Right cardiac atrium (tissue), 5 donors: ENCODE measurements around the gene GPC5. TPM values are rescaled to one million over a fixed set of nuclear protein-coding genes. Genes with fewer than 3 reads are reported as not detected.

Source experiments
- ATAC-seq, 2 donors: fragments of 200-7000 bp; cut with Tn5 transposase; one replicate each; pipeline versions ENCODE4 v1.8.0 to v1.9.1; 2020; ENCODE audit warnings: moderate library complexity in 2 of 2, mild to moderate bottlenecking in 1 of 2
- DNase-seq, 3 donors: peaks; one replicate each; pipeline ENCODE4 v3.0.0-alpha.2; 2020
- H3K27ac ChIP-seq: one replicate; pipeline ENCODE4 v1.5.1; 2013; ENCODE audit warnings: mild to moderate bottlenecking, low read length, control low read depth, moderate library complexity
- H3K27me3 ChIP-seq: one replicate; pipeline ENCODE4 v1.6.1; 2013; ENCODE audit not compliant: control insufficient read depth, insufficient read depth
- H3K4me1 ChIP-seq: one replicate; pipeline ENCODE4 v1.6.1; 2013; ENCODE audit warnings: low read length; ENCODE audit not compliant: control insufficient read depth, insufficient read depth
- H3K4me3 ChIP-seq: one replicate; pipeline ENCODE4 v1.5.1; 2013; ENCODE audit warnings: low read length, control low read depth
- H3K9me3 ChIP-seq: one replicate; pipeline ENCODE4 v1.6.1; 2013; ENCODE audit warnings: low read length; ENCODE audit not compliant: control insufficient read depth
- WGBS: extraction: QIAGEN DNeasy Blood & Tissue Kit; methylation state at CpG from one replicate; pipeline ENCODE4 v1.1.7; 2013; 5-methylcytosine and 5-hydroxymethylcytosine counted together
- intact Hi-C, 4 donors: fragments of 100-400 bp; cut with DNase I; formaldehyde crosslinking; loops; one replicate each; pipeline versions ENCODE4 v1.11.0 to v1.14.0; 2022 to 2023
- polyA plus RNA-seq: library from polyadenylated mRNA; stranded (reverse); fragments of 200-250 nt; gene quantifications from one replicate; pipeline ENCODE4 v1.2.3, GENCODE V29; 2013
- total RNA-seq, 4 donors: library from RNA; stranded (reverse); fragmentation: NEBNext Ultra II Directional; extraction: Animal tissue kit (Norgen Biotek cat#: 25700); gene quantifications; one replicate each; pipeline ENCODE4 v1.2.1, GENCODE V29; 2021
- donor health status: healthy with polysubstance abuse.
- donor health status: DM: no; HTN: yes; CAD: no.
- donor health status: DM: no; HTN: no; CAD: no.
- donor health status: DM: no; HTN: yes; CAD: no; lungs with severe emphysema.
- donor health status: DM: yes; HTN: yes; CAD: no.

Gene GPC5
- total and polyA plus RNA-seq, 5 donors: 0.99 to 4.3 (median 2.6) TPM

- no peaks in the 10 kb centered on the region for H3K9me3 ChIP-seq
- H3K27ac ChIP-seq: no peak overlapping the region
- H3K27me3 ChIP-seq: no peaks in the 10 kb centered on the region
- intact Hi-C loops: no loop called here
- WGBS: 62% methylated on average over 1 of the region's 1 CpG
- H3K4me3 ChIP-seq: no peak overlapping the region
- no peaks in the 10 kb centered on the region for H3K4me1 ChIP-seq
- ATAC-seq (no peak), DNase-seq (no peak)
These were observed 174.0 kb downstream of the GPC5 start for GRCh38 chr13:91572439-91572838.

DNA sequence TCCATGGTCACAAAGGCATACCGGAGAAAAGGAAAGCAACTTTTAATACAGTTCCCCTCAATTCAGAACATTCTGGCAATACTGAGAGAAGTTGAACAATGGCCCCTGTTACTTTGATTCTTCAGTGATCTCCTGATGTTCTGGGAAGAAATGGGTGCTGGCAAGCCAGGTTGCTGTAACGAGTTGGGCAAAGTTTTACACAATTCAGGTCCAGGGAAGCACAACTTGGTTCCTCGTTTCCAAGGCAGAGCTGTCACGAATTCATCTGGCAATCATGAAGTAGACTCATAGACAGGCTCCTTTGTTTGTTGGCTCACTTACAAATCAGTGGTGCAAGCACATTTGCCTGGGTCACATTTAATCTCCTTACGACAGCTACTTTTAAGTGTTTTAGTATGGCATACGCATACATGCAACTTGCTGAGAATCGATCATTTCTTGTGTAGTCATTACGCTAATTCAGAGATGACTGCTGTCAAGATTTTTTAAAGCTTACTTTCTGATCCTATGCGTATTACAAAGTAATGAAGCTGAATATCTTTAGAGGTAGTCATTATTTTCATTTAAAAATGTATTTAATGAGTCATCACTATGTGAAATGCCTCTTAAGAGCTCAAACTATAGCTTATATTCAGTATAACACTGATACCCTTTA, 174.7 kb downstream of the GPC5 start:
- WGBS: 69% methylated on average over 9 of the region's 9 CpGs
- Histone ChIP-seq H3K4me1 (no peaks in the 10 kb centered on the region), H3K27ac (no peak overlapping the region), H3K9me3 (no peaks in the 10 kb centered on the region), H3K4me3 (no peak overlapping the region), H3K27me3 (no peaks in the 10 kb centered on the region)
- ATAC-seq (no peak), DNase-seq (no peak)
- intact Hi-C loops: no loop called here

DNA sequence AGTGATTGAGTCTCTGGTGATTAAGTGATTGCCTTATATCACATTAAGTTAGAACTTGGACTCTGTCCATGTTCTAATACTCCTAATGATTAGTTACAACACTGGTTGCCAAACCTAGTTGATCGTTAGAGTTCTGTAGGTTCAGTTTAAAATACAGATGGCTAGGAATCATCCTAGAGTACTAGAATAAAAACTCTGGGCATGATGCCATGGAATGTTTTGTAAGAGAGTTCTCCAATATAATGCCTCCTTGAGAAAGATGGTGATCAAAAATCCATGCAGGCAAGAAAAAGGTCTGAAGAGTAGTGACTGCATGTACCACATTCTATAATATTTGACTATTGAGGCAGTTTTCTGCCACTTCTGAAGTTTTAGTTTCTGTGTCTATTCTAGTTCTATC, 176.3 kb downstream of the GPC5 start:
- intact Hi-C loops: no loop called here
- DNase-seq: no peak
- no peak overlapping the region for H3K27ac ChIP-seq
- H3K4me1 ChIP-seq: no peaks in the 10 kb centered on the region
- no peaks in the 10 kb centered on the region for H3K9me3 ChIP-seq
- H3K27me3 ChIP-seq: no peaks in the 10 kb centered on the region
- WGBS: 39% methylated on average over 1 of the region's 1 CpG
- H3K4me3 ChIP-seq: no peak overlapping the region
- ATAC-seq: no peak

GRCh38 chr13:91576590-91576989, 178.2 kb downstream of the GPC5 start:
- no peak for ATAC-seq
- 29% methylated on average over 2 of the region's 2 CpGs for WGBS
- Histone ChIP-seq H3K27me3 (no peaks in the 10 kb centered on the region), H3K27ac (no peak overlapping the region), H3K4me3 (no peak overlapping the region), H3K4me1 (no peaks in the 10 kb centered on the region), H3K9me3 (no peaks in the 10 kb centered on the region)
- intact Hi-C loops: no loop called here
- no peak for DNase-seq

GRCh38 chr13:91579320-91579719, 180.9 kb downstream of the GPC5 start:
- Histone ChIP-seq H3K27me3 (no peaks in the 10 kb centered on the region), H3K4me3 (no peak overlapping the region), H3K4me1 (no peaks in the 10 kb centered on the region), H3K9me3 (no peaks in the 10 kb centered on the region), H3K27ac (no peak overlapping the region)
- ATAC-seq (no peak), DNase-seq (no peak)
- 88% methylated on average over 7 of the region's 7 CpGs for WGBS
- intact Hi-C loops: no loop called here

DNA sequence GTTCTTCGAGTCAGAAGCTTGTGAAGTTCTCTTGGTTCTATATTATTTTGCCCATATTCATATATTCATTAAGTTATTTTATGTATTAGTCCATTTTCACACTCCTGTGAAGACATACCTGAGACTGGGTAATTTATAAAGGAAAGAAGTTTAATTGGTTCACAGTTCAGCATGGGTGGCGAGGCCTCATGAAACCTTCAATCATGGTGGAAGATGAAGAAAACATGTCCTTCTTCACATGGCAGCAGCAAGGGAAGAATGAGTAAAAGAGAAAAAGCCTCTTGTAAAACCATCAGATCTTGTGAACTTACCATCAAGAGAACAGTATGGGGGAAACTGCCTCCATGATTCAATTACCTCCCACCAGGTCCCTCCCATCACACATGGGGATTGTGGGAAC, 182.3 kb downstream of the GPC5 start:
- Histone ChIP-seq H3K27me3 (no peaks in the 10 kb centered on the region), H3K4me3 (no peak overlapping the region), H3K27ac (no peak overlapping the region), H3K4me1 (no peaks in the 10 kb centered on the region), H3K9me3 (no peaks in the 10 kb centered on the region)
- no peak for DNase-seq
- intact Hi-C loops: no loop called here
- ATAC-seq: no peak
- WGBS: 81% methylated on average over 2 of the region's 2 CpGs

GRCh38 chr13:91586609-91587008, 188.2 kb downstream of the GPC5 start:
- Histone ChIP-seq H3K27ac (no peak overlapping the region), H3K27me3 (no peaks in the 10 kb centered on the region), H3K4me1 (no peaks in the 10 kb centered on the region), H3K9me3 (no peaks in the 10 kb centered on the region), H3K4me3 (no peak overlapping the region)
- 90% methylated on average over 1 of the region's 1 CpG for WGBS
- DNase-seq (no peak), ATAC-seq (no peak)
- intact Hi-C loops: no loop called here

- ATAC-seq: no peak
- H3K9me3 ChIP-seq: no peaks in the 10 kb centered on the region
- DNase-seq: no peak
- H3K4me1 ChIP-seq: no peaks in the 10 kb centered on the region
- intact Hi-C loops: no loop called here
- H3K27me3 ChIP-seq: no peaks in the 10 kb centered on the region
- H3K4me3 ChIP-seq: no peak overlapping the region
- H3K27ac ChIP-seq: no peak overlapping the region
These were observed 190.1 kb downstream of the GPC5 start for GRCh38 chr13:91588541-91588940.

GRCh38 chr13:91592056-91593014, 193.9 kb downstream of the GPC5 start:
- intact Hi-C loops: no loop called here
- no peaks in the 10 kb centered on the region for H3K4me1 ChIP-seq
- ATAC-seq: peak in 1 of 2 donors; percentile 16
- H3K9me3 ChIP-seq: no peaks in the 10 kb centered on the region
- WGBS: 67% methylated on average over 6 of the region's 6 CpGs
- no peaks in the 10 kb centered on the region for H3K27me3 ChIP-seq
- no peak overlapping the region for H3K27ac ChIP-seq
- peak in 1 of 3 donors; percentile 32 for DNase-seq
- no peak overlapping the region for H3K4me3 ChIP-seq

- whole genome bisulfite sequencing: 56% methylated on average over 1 of the region's 1 CpG
These were observed 195.0 kb downstream of the GPC5 start for GRCh38 chr13:91593456-91593855.

GRCh38 chr13:91594061-91594460, 195.6 kb downstream of the GPC5 start:
- no peaks in the 10 kb centered on the region for H3K9me3 ChIP-seq
- H3K4me3 ChIP-seq: no peak overlapping the region
- DNase-seq: no peak
- intact Hi-C loops: no loop called here
- 74% methylated on average over 1 of the region's 1 CpG for WGBS
- ATAC-seq: no peak
- H3K27me3 ChIP-seq: no peaks in the 10 kb centered on the region
- H3K4me1 ChIP-seq: no peaks in the 10 kb centered on the region
- no peak overlapping the region for H3K27ac ChIP-seq

More at GRCh38 chr13:91593456-91593855, 195.0 kb downstream of the GPC5 start:
- H3K9me3 ChIP-seq: no peaks in the 10 kb centered on the region
- no peak overlapping the region for H3K27ac ChIP-seq
- H3K4me1 ChIP-seq: no peaks in the 10 kb centered on the region
- DNase-seq: no peak
- intact Hi-C loops: no loop called here
- no peak overlapping the region for H3K4me3 ChIP-seq
- H3K27me3 ChIP-seq: no peaks in the 10 kb centered on the region
- no peak for ATAC-seq
